Measurements from ENCODE around the gene GULP1.
"Not testable (repeated sequence)": the region's sequence is repeated elsewhere in the genome, so short reads cannot be mapped to it uniquely, and the experiment has no call there.

Gene GULP1

DNA sequence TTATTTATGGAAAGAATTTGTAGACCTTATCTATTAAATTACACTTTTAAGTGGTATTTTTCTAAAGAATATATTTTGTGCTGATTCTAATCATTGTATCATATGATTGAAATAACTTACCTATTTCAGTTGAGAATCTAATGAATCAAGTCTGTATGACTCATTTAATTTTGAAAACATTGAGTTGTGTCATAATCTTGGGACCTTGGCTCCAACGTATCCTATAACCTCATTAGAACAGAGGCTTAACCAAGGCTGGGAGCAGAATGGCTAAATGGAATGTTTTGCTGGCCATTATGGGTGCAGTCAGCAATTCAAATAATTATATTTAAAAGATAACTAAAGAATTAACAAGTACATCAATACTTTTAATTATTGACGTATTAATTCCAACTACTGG, 19.6 kb upstream of the GULP1 start:
- H3K27ac ChIP-seq (ENCODE audit: low read depth in 2 of 2, low read length in 2 of 2) = no peak overlapping the region
- H3K27me3 ChIP-seq (ENCODE audit: control insufficient read depth in 2 of 2, insufficient read depth in 2 of 2, low read length in 2 of 2) = no peaks in the 10 kb centered on the region
- no peak overlapping the region for H3K9ac ChIP-seq (ENCODE audit: low read depth in 1 of 2, low read length in 2 of 2)
- H3K4me1 ChIP-seq (ENCODE audit: control insufficient read depth in 2 of 2, insufficient read depth in 2 of 2, low read length in 2 of 2) = no peaks in the 10 kb centered on the region
- no peaks in the 10 kb centered on the region for H3K36me3 ChIP-seq (ENCODE audit: control insufficient read depth in 2 of 2, insufficient read depth in 2 of 2, low read length in 2 of 2)
- no peak overlapping the region for H3K4me3 ChIP-seq (ENCODE audit: low read length in 2 of 2)
- H3K9me3 ChIP-seq (ENCODE audit: control insufficient read depth in 2 of 2, low read length in 2 of 2) = no peaks in the 10 kb centered on the region

GRCh38 chr2:188274274-188274673, 17.4 kb upstream of the GULP1 start:
- Histone ChIP-seq H3K27me3 (ENCODE audit: control insufficient read depth in 2 of 2, insufficient read depth in 2 of 2, low read length in 2 of 2) (no peaks in the 10 kb centered on the region), H3K27ac (ENCODE audit: low read depth in 2 of 2, low read length in 2 of 2) (no peak overlapping the region), H3K4me3 (ENCODE audit: low read length in 2 of 2) (no peak overlapping the region), H3K9me3 (ENCODE audit: control insufficient read depth in 2 of 2, low read length in 2 of 2) (no peaks in the 10 kb centered on the region), H3K4me1 (ENCODE audit: control insufficient read depth in 2 of 2, insufficient read depth in 2 of 2, low read length in 2 of 2) (no peaks in the 10 kb centered on the region), H3K36me3 (ENCODE audit: control insufficient read depth in 2 of 2, insufficient read depth in 2 of 2, low read length in 2 of 2) (no peaks in the 10 kb centered on the region), H3K9ac (ENCODE audit: low read depth in 1 of 2, low read length in 2 of 2) (no peak overlapping the region)

GRCh38 chr2:188276255-188276654, 15.4 kb upstream of the GULP1 start:
- Histone ChIP-seq H3K9ac (ENCODE audit: low read depth in 1 of 2, low read length in 2 of 2) (no peak overlapping the region), H3K27ac (ENCODE audit: low read depth in 2 of 2, low read length in 2 of 2) (no peak overlapping the region), H3K27me3 (ENCODE audit: control insufficient read depth in 2 of 2, insufficient read depth in 2 of 2, low read length in 2 of 2) (no peaks in the 10 kb centered on the region), H3K36me3 (ENCODE audit: control insufficient read depth in 2 of 2, insufficient read depth in 2 of 2, low read length in 2 of 2) (no peaks in the 10 kb centered on the region), H3K9me3 (ENCODE audit: control insufficient read depth in 2 of 2, low read length in 2 of 2) (no peaks in the 10 kb centered on the region), H3K4me3 (ENCODE audit: low read length in 2 of 2) (no peak overlapping the region), H3K4me1 (ENCODE audit: control insufficient read depth in 2 of 2, insufficient read depth in 2 of 2, low read length in 2 of 2) (no peaks in the 10 kb centered on the region)

GRCh38 chr2:188277786-188278185, 13.9 kb upstream of the GULP1 start:
- no peaks in the 10 kb centered on the region for H3K27me3 ChIP-seq (ENCODE audit: control insufficient read depth in 2 of 2, insufficient read depth in 2 of 2, low read length in 2 of 2)
- H3K9ac ChIP-seq (ENCODE audit: low read depth in 1 of 2, low read length in 2 of 2) = no peak overlapping the region
- H3K27ac ChIP-seq (ENCODE audit: low read depth in 2 of 2, low read length in 2 of 2) = no peak overlapping the region
- H3K4me3 ChIP-seq (ENCODE audit: low read length in 2 of 2) = no peak overlapping the region
- H3K4me1 ChIP-seq (ENCODE audit: control insufficient read depth in 2 of 2, insufficient read depth in 2 of 2, low read length in 2 of 2) = no peaks in the 10 kb centered on the region
- H3K9me3 ChIP-seq (ENCODE audit: control insufficient read depth in 2 of 2, low read length in 2 of 2) = no peaks in the 10 kb centered on the region
- H3K36me3 ChIP-seq (ENCODE audit: control insufficient read depth in 2 of 2, insufficient read depth in 2 of 2, low read length in 2 of 2) = no peaks in the 10 kb centered on the region

DNA sequence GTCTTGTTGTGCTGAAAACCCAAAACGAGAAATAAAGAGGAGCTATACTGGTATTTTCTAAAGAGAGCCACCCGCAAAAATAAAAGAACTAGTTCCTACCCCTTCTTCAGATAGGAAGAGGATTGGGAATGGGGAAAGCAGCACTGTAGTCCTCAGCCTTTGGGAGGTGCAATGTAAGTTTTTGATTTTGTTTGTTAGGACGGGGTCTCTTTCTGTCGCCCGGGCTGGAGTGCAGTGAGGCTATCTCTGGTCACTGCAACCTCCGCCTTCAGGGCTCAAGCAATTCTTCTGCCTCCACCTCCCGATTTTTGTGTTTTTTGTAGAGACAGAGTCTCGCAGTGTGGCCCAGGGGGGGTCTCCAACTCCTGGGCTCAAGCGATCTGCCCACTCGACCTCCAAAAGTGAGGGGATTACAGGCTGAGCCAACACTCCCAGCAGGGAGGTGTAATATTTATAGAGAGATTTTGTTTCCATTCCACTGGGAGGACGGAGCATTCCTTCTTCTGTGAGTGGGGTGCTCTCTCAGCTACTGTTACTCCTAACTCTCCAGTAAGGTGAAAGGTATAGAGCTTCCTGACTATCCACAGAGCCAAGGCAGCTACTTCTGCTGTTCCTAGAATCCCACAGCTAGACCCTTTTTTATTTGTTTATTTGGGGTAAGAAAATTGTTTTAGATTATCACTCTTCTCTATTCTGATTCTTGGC, 13.1 kb upstream of the GULP1 start:
- Histone ChIP-seq H3K27ac (ENCODE audit: low read depth in 2 of 2, low read length in 2 of 2) (no peak overlapping the region), H3K9ac (ENCODE audit: low read depth in 1 of 2, low read length in 2 of 2) (no peak overlapping the region), H3K4me3 (ENCODE audit: low read length in 2 of 2) (no peak overlapping the region), H3K36me3 (ENCODE audit: control insufficient read depth in 2 of 2, insufficient read depth in 2 of 2, low read length in 2 of 2) (no peaks in the 10 kb centered on the region), H3K27me3 (ENCODE audit: control insufficient read depth in 2 of 2, insufficient read depth in 2 of 2, low read length in 2 of 2) (no peaks in the 10 kb centered on the region), H3K4me1 (ENCODE audit: control insufficient read depth in 2 of 2, insufficient read depth in 2 of 2, low read length in 2 of 2) (no peaks in the 10 kb centered on the region), H3K9me3 (ENCODE audit: control insufficient read depth in 2 of 2, low read length in 2 of 2) (no peaks in the 10 kb centered on the region)

DNA sequence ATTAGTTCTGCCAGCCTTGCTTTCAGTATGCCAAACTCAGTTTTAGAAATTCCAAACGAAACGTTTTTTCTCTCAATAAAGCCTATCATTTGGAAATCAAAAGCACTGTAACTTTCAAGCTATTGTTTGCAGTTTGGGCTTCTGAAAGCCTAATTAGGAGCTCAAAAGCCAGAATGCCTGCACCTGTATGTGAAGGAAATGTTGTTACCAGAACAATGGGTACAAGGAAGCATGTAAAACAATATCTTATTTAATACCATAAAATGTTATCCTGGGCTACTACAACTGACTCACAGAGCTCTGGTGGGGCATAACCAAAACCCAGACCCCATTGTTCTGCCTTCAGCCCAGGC, 12.6 kb upstream of the GULP1 start:
- H3K9ac ChIP-seq (ENCODE audit: low read depth in 1 of 2, low read length in 2 of 2) = no peak overlapping the region
- no peaks in the 10 kb centered on the region for H3K36me3 ChIP-seq (ENCODE audit: control insufficient read depth in 2 of 2, insufficient read depth in 2 of 2, low read length in 2 of 2)

DNA sequence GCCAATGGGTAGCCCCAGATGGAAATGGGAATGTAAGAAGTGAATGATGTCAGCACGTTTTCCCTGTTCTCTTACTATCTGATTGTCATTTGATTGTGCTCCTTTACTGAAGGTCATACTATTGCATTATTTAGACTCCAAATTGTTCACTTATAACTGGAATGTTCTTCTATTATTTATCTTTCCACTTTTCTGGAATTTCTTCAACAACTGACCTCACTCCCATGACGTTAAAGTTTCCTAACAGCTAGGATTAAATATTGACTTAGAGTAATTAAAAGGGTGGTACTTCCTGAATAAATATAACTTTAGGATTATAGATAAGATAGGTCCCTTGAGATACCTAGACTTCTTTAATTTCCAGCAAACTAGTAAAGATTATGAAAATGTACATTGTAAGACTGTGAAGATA, 10.9 kb upstream of the GULP1 start:
- Histone ChIP-seq H3K4me3 (ENCODE audit: low read length in 2 of 2) (no peak overlapping the region), H3K9ac (ENCODE audit: low read depth in 1 of 2, low read length in 2 of 2) (no peak overlapping the region), H3K36me3 (ENCODE audit: control insufficient read depth in 2 of 2, insufficient read depth in 2 of 2, low read length in 2 of 2) (no peaks in the 10 kb centered on the region), H3K27ac (ENCODE audit: low read depth in 2 of 2, low read length in 2 of 2) (no peak overlapping the region), H3K9me3 (ENCODE audit: control insufficient read depth in 2 of 2, low read length in 2 of 2) (no peaks in the 10 kb centered on the region), H3K4me1 (ENCODE audit: control insufficient read depth in 2 of 2, insufficient read depth in 2 of 2, low read length in 2 of 2) (no peaks in the 10 kb centered on the region), H3K27me3 (ENCODE audit: control insufficient read depth in 2 of 2, insufficient read depth in 2 of 2, low read length in 2 of 2) (no peaks in the 10 kb centered on the region)

More for the DNA sequence above, 12.6 kb upstream of the GULP1 start:
- H3K9me3 ChIP-seq (ENCODE audit: control insufficient read depth in 2 of 2, low read length in 2 of 2) = no peaks in the 10 kb centered on the region
- no peak overlapping the region for H3K4me3 ChIP-seq (ENCODE audit: low read length in 2 of 2)
- H3K27me3 ChIP-seq (ENCODE audit: control insufficient read depth in 2 of 2, insufficient read depth in 2 of 2, low read length in 2 of 2) = no peaks in the 10 kb centered on the region
- no peak overlapping the region for H3K27ac ChIP-seq (ENCODE audit: low read depth in 2 of 2, low read length in 2 of 2)
- H3K4me1 ChIP-seq (ENCODE audit: control insufficient read depth in 2 of 2, insufficient read depth in 2 of 2, low read length in 2 of 2) = no peaks in the 10 kb centered on the region

- Histone ChIP-seq H3K27ac (ENCODE audit: low read depth in 2 of 2, low read length in 2 of 2) (no peak overlapping the region), H3K9me3 (ENCODE audit: control insufficient read depth in 2 of 2, low read length in 2 of 2) (no peaks in the 10 kb centered on the region), H3K9ac (ENCODE audit: low read depth in 1 of 2, low read length in 2 of 2) (no peak overlapping the region), H3K27me3 (ENCODE audit: control insufficient read depth in 2 of 2, insufficient read depth in 2 of 2, low read length in 2 of 2) (peaks cover 0 to under 1% of the 10 kb centered on the region in 2 donors), H3K4me3 (ENCODE audit: low read length in 2 of 2) (no peak overlapping the region), H3K36me3 (ENCODE audit: control insufficient read depth in 2 of 2, insufficient read depth in 2 of 2, low read length in 2 of 2) (no peaks in the 10 kb centered on the region), H3K4me1 (ENCODE audit: control insufficient read depth in 2 of 2, insufficient read depth in 2 of 2, low read length in 2 of 2) (no peaks in the 10 kb centered on the region)
Observed at GRCh38 chr2:188282907-188283306, 8.8 kb upstream of the GULP1 start.

GRCh38 chr2:188284251-188284650, 7.4 kb upstream of the GULP1 start:
- H3K9me3 ChIP-seq (ENCODE audit: control insufficient read depth in 2 of 2, low read length in 2 of 2); H3K36me3 ChIP-seq (ENCODE audit: control insufficient read depth in 2 of 2, insufficient read depth in 2 of 2, low read length in 2 of 2); H3K27ac ChIP-seq (ENCODE audit: low read depth in 2 of 2, low read length in 2 of 2); H3K4me1 ChIP-seq (ENCODE audit: control insufficient read depth in 2 of 2, insufficient read depth in 2 of 2, low read length in 2 of 2); H3K27me3 ChIP-seq (ENCODE audit: control insufficient read depth in 2 of 2, insufficient read depth in 2 of 2, low read length in 2 of 2); H3K4me3 ChIP-seq (ENCODE audit: low read length in 2 of 2); H3K9ac ChIP-seq (ENCODE audit: low read depth in 1 of 2, low read length in 2 of 2): not testable (repeated sequence)

DNA sequence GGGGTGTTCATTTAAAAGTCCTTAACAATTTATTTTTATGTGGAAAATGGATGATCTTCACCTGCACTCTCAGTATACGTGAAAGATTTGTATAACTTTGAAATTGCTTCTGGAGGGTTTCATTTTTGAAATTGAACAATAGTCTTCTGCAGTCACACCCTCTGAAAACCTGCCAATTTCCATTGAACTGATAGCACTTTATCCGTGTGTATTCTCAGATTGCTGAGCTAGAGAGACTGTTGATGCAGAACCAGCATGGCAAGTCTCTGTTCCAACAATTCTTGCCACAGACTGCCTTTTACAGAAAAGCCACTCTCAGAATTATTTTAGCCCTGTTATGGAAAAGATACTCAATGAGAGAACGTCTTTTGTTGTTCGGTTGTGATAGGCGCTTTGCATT, 6.6 kb upstream of the GULP1 start:
- no peaks in the 10 kb centered on the region for H3K4me1 ChIP-seq (ENCODE audit: control insufficient read depth in 2 of 2, insufficient read depth in 2 of 2, low read length in 2 of 2)
- H3K9me3 ChIP-seq (ENCODE audit: control insufficient read depth in 2 of 2, low read length in 2 of 2) = no peaks in the 10 kb centered on the region
- no peak overlapping the region for H3K9ac ChIP-seq (ENCODE audit: low read depth in 1 of 2, low read length in 2 of 2)
- no peak overlapping the region for H3K4me3 ChIP-seq (ENCODE audit: low read length in 2 of 2)
- H3K27me3 ChIP-seq (ENCODE audit: control insufficient read depth in 2 of 2, insufficient read depth in 2 of 2, low read length in 2 of 2) = peaks cover 0 to 4% of the 10 kb centered on the region in 2 donors
- H3K36me3 ChIP-seq (ENCODE audit: control insufficient read depth in 2 of 2, insufficient read depth in 2 of 2, low read length in 2 of 2) = no peaks in the 10 kb centered on the region
- no peak overlapping the region for H3K27ac ChIP-seq (ENCODE audit: low read depth in 2 of 2, low read length in 2 of 2)

DNA sequence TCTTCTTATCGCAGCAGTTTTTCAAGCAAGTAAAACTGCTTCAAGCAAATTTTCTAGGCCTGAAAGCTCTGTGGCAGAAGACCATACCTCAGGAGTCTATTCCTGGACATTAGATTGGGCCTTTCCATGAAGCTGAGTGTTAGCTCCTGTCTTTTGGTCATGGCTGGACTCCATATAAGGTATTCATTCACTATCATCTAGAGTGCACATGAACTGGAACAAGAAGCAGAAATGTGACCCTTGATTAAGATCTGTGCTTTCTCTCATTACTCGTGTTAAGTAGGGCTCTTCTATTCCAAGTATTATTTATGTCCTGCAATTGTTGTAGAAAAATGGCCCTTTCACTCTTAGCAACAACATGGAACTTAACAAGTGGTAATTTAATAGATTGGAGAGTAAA, 5.9 kb upstream of the GULP1 start:
- H3K4me1 ChIP-seq (ENCODE audit: control insufficient read depth in 2 of 2, insufficient read depth in 2 of 2, low read length in 2 of 2) = no peaks in the 10 kb centered on the region
- no peaks in the 10 kb centered on the region for H3K36me3 ChIP-seq (ENCODE audit: control insufficient read depth in 2 of 2, insufficient read depth in 2 of 2, low read length in 2 of 2)
- peaks cover 4% of the 10 kb centered on the region in 2 donors for H3K27me3 ChIP-seq (ENCODE audit: control insufficient read depth in 2 of 2, insufficient read depth in 2 of 2, low read length in 2 of 2)
- H3K9me3 ChIP-seq (ENCODE audit: control insufficient read depth in 2 of 2, low read length in 2 of 2) = no peaks in the 10 kb centered on the region
- no peak overlapping the region for H3K27ac ChIP-seq (ENCODE audit: low read depth in 2 of 2, low read length in 2 of 2)
- no peak overlapping the region for H3K9ac ChIP-seq (ENCODE audit: low read depth in 1 of 2, low read length in 2 of 2)
- H3K4me3 ChIP-seq (ENCODE audit: low read length in 2 of 2) = no peak overlapping the region
